ENCODE measurements around the gene ENAH. TPM values are rescaled to one million over a fixed set of nuclear protein-coding genes. Genes with fewer than 3 reads are reported as not detected.

Gene ENAH
- total RNA-seq, 1 experiment from 2014 or later: 100 TPM

GRCh38 chr1:225508538-225509375, 144.2 kb downstream of the ENAH start (continued):
- TF ChIP-seq SIN3A (IDR thresholded peaks at IDR 0.05; ENCODE audit: low read depth) (peak; percentile 82; the same call in 1 of the 2 replicates), RAD21 (IDR thresholded peaks at IDR 0.05; ENCODE audit: low read depth) (peak; percentile 13; the same call in 1 of the 2 replicates), EZH2phosphoT487 (IDR thresholded peaks at IDR 0.05; ENCODE audit: borderline replicate concordance) (no peak), EGR1 (IDR thresholded peaks at IDR 0.05; ENCODE audit: low read depth) (no peak)
- TF ChIP-seq, protein P1, sequence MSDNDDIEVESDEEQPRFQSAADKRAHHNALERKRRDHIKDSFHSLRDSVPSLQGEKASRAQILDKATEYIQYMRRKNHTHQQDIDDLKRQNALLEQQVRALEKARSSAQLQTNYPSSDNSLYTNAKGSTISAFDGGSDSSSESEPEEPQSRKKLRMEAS (IDR thresholded peaks at IDR 0.05): peak; percentile 68; the same call in 1 of the 2 replicates

GRCh38 chr1:225506727-225507126, 146.2 kb downstream of the ENAH start:
- Histone ChIP-seq H3K79me2 (ENCODE audit: insufficient read depth, low read length) (no peaks in the 10 kb centered on the region), H3K9me3 (ENCODE audit: control insufficient read depth in 1 of 2, insufficient read depth in 1 of 2, low read depth in 1 of 2, low read length in 2 of 2) (no peaks in the 10 kb centered on the region), H3K27ac (ENCODE audit: low read depth, low read length) (no peak overlapping the region), H3K36me3 (ENCODE audit: control insufficient read depth in 1 of 2, insufficient read depth in 2 of 2, low read length in 2 of 2) (peaks cover 3 to 7% of the 10 kb centered on the region in 2 experiments; a peak in 2 of 4 replicates), H3K27me3 (ENCODE audit: insufficient read depth, low read length) (no peaks in the 10 kb centered on the region), H3K4me1 (ENCODE audit: control insufficient read depth in 1 of 2, insufficient read depth in 2 of 2, low read length in 2 of 2) (peaks cover 28 to 37% of the 10 kb centered on the region in 2 experiments), H3K9me2 (ENCODE audit: insufficient read depth) (no peaks in the 10 kb centered on the region), H4K20me1 (ENCODE audit: insufficient read depth) (no peaks in the 10 kb centered on the region), H3K4me3 (replicated peaks in 1 of 2; ENCODE audit: low read depth in 1 of 2, low read length in 2 of 2) (no peak overlapping the region), H3K9ac (ENCODE audit: low read length) (no peak overlapping the region), H3K4me2 (ENCODE audit: low read length) (no peak overlapping the region), H2AFZ (ENCODE audit: low read depth, low read length, poor library complexity, severe bottlenecking) (no peak overlapping the region)
- TF ChIP-seq ELF1 (IDR thresholded peaks at IDR 0.05; ENCODE audit: borderline replicate concordance, low read depth): no peak
- TF ChIP-seq YY1 (IDR thresholded peaks at IDR 0.05; ENCODE audit: extremely low read depth, insufficient replicate concordance, low read depth, low read length): no peak
- TF ChIP-seq ATF3 (IDR thresholded peaks at IDR 0.05): no peak
- ChIA-PET POLR2A (interaction anchor here (0.6 kb wide), 1 partner anchor 247 kb away, joined by 4 read pairs; no protein-coding TSS in a partner anchor), CTCF (interaction anchor here (1.2 kb wide), 1 partner anchor 26 kb away, joined by 3 read pairs; no protein-coding TSS in a partner anchor), RAD21 (ENCODE audit: low non-redundant PET in 1 of 2, low total read pairs in 2 of 2, uncharacterized antibody in 2 of 2, unreplicated experiment in 2 of 2) (no interaction called here)
- ATAC-seq: no peak
- BruUV-seq (replicated peaks): no TSS peak
- intact Hi-C loops (cut with micrococcal nuclease): no loop called here
- DNase-seq (ENCODE audit: low read depth, low spot score): no peak
